Cardiac fibroblast (primary cell): ENCODE data around the gene GRPEL2.

Experiments
- DNase-seq, 2 donors: peaks; one replicate each; pipeline versions ENCODE4 v3.0.0 to v3.0.0-alpha.2; 2010; ENCODE audit warnings: low read depth in 2 of 2
- H3K4me3 ChIP-seq, 2 donors: replicated peaks in 1 of 2; 1 replicate in 1 of 2; 2 replicates in 1 of 2; pipeline ENCODE4 v1.5.1; 2011; ENCODE audit warnings: low read depth in 2 of 2, low read length in 2 of 2, mild to moderate bottlenecking in 2 of 2, moderate library complexity in 1 of 2
- TF ChIP-seq, protein P1 (sequence below): IDR thresholded peaks from one replicate; pipeline ENCODE4 v1.5.1; 2011; ENCODE audit warnings: low read depth, mild to moderate bottlenecking, low read length, inconsistent platforms

GRPEL2 gene, protein sequence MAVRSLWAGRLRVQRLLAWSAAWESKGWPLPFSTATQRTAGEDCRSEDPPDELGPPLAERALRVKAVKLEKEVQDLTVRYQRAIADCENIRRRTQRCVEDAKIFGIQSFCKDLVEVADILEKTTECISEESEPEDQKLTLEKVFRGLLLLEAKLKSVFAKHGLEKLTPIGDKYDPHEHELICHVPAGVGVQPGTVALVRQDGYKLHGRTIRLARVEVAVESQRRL

DNA sequence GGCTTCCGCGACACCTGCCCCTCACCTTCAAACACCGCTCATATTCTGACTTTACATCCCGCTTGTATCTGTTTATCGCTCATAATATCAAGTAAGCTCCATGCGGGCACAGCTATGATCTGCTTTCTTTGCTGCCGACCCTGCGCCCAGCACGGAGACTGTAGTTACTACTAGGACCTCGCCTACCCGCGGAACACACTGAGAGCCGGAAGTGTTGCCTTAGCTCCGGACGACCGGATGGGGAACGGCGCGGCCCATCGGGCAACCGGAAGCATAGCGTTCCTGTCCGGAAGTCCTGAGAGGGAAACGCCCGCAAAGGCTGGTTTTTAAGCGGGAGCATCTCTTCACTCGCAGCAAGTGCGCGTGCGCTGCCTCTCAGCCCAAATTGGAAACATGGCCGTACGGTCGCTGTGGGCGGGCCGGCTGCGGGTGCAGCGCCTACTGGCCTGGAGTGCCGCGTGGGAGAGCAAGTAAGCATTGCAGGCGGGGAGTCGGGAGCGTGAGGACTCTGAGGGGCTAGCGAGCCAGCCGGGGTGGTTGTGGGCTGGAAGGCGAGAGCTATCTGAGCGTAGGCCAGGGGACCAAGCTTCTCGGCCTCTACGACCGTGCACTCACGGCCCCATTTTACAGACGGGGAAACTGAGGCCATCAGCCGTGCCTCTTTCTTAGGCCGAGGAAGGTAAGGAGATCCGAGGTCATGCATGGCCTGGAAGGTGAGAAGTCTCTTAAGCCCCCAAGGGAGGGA, at the start of gene GRPEL2:
TSS of gene GRPEL2 (plus strand) at position 353 of the 745 bp plus-strand sequence. CDS start at position 394, 41 bp downstream.
- peak within 1 kb of the TSS; percentile 85 to 100 for H3K4me3 ChIP-seq
- peak; percentile 98 for DNase-seq
- TF ChIP-seq, protein P1, sequence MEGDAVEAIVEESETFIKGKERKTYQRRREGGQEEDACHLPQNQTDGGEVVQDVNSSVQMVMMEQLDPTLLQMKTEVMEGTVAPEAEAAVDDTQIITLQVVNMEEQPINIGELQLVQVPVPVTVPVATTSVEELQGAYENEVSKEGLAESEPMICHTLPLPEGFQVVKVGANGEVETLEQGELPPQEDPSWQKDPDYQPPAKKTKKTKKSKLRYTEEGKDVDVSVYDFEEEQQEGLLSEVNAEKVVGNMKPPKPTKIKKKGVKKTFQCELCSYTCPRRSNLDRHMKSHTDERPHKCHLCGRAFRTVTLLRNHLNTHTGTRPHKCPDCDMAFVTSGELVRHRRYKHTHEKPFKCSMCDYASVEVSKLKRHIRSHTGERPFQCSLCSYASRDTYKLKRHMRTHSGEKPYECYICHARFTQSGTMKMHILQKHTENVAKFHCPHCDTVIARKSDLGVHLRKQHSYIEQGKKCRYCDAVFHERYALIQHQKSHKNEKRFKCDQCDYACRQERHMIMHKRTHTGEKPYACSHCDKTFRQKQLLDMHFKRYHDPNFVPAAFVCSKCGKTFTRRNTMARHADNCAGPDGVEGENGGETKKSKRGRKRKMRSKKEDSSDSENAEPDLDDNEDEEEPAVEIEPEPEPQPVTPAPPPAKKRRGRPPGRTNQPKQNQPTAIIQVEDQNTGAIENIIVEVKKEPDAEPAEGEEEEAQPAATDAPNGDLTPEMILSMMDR = no peak

DNA sequence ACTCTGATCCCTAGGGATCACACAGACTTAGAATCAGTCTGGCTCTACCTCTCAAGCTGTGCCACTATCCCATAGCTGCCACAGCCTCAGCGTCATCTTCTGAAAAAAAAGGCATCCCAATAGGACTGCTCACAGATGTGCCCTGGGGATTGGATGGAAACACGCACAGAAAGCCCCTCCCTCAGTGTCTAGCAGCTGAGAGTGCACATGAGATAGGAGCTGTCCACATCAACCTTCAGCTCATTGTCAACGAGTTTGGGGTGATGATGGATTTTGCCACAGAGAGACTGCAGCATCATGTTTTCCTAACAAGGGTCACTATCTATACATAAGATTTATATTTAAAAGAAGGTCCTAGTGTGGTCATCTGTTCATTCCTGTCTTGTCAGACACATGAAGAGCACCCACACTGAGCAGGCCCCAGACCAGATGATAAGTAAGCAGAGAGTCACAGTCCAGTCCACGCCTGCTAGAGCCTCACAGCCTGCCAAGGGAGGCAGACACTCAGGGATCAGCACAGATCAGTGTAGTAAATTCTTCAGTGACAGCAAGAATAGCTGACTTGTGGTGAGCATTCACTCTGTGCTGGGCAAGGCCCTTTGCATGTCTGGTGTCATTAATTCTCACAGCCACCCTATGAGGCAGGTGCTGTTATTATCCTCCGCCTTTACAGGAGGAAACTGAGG, 47.8 kb upstream of the GRPEL2 start:
- TF ChIP-seq, protein P1 = no peak
- DNase-seq = peak in 1 of 2 donors; percentile 20
- H3K4me3 ChIP-seq = no peak overlapping the region

DNA sequence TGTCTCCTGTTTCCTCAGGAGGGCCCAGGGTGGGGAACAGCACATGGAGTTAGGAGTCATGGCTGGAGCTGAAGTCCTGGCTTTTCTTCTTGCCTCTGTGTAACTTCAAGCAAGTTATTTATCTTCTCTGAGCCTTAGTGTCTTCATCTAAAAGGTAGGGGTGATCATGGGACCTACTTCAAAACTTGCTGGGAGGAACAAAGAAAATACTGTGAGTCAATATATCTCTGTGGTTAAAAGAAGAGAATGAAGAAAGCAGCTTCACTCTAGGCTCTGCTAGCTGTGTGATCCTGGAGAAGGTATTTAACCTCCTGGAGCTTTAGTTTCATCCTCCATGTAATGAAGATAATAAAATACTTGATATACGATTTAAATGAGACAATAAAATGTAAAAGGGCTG, 47.1 kb upstream of the GRPEL2 start:
- DNase-seq = no peak
- H3K4me3 ChIP-seq = no peak overlapping the region
- TF ChIP-seq, protein P1 = no peak

DNA sequence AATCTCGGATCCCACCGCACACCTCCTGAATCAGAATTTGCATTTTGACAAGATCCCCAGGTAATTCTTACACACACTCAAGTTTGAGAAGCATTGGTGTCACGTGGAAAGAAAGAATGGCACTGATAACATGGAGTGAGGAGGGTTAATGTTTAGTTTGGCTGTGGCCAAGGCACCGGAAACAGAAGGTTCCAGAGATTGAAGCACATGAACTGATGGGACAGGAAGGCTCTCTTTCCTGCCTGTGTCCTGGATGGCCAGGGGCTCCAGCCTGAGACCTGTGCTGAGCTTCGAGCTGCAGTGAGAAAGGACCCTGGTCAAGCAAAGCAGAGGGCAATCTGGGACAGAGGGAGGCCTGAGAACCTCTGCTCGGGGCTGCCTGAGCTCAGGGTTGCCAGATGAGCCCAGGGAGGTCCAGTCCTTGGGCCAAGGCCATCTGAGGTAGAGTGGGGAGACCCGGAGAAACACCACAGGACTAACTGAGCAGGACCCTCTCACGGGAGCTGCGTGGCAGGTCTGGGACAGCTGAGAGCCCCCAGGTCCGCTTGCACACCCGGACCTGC, 46.4 kb upstream of the GRPEL2 start:
- TF ChIP-seq, protein P1 = no peak
- no peak overlapping the region for H3K4me3 ChIP-seq
- DNase-seq = no peak

DNA sequence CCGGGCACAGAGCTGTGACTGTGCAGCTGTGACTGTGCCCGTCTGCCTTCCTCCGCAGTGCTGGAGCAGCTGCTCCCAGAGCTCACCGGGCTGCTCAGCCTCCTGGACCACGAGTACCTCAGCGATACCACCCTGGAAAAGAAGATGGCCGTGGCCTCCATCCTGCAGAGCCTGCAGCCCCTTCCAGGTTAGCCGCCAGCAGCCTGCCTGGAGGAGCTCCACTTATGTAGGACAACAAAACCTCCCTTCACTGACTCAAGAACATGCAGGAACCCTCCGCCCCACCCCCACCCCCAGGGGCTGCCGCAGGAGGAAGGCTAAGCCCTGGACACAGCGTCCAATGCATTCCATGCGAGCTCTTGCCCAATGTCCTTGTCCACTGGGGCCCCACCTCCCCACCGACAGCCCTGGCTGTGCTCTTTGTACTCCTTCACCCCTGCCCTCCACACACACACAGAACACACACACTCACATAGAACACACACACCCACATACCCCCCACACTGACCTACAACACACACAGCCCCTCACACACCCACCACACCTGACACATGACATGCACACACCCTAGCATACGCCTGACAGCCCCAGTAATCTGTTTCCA, 45.7 kb upstream of the GRPEL2 start:
- TF ChIP-seq, protein P1 = no peak
- H3K4me3 ChIP-seq = no peak overlapping the region
- DNase-seq = no peak

DNA sequence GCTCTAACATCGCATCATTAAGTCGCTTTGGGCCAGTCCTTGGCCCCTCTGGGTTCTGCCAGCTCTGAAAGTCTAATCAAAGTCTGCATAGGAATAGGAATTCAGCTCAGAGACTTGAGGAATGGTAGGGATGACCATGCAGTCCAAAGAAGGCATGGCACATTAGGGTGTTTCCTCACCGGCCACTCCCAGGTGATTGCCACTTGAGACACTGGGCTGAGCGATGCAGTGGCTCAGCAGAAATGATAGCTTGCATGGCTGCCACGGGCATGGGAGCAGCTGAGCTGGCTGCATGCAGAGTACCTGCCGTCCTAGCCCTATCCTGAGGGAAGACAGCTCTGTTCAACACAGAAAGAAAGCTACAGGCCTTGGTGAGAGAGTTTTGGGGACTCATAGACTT, 44.9 kb upstream of the GRPEL2 start:
- DNase-seq = no peak
- no peak overlapping the region for H3K4me3 ChIP-seq
- TF ChIP-seq, protein P1 = no peak
